Inferior parietal cortex (tissue), 1 donor: ENCODE measurements around the gene PEPD.

Experiments
- DNase-seq: peaks from one replicate; pipeline ENCODE4 v3.0.0-alpha.2; 2016; ENCODE audit errors: extremely low spot score

PEPD gene

GRCh38 chr19:33395561-33396550, 125.7 kb downstream of the PEPD start:
- DNase-seq, result no peak

- DNase-seq, result no peak
These were observed 126.6 kb downstream of the PEPD start for GRCh38 chr19:33394723-33395560.

GRCh38 chr19:33394006-33394722, 127.4 kb downstream of the PEPD start:
- DNase-seq, result no peak

GRCh38 chr19:33393286-33394005, 128.1 kb downstream of the PEPD start:
- DNase-seq, result no peak

GRCh38 chr19:33392341-33393285, 129.0 kb downstream of the PEPD start:
- DNase-seq, result no peak

- no peak for DNase-seq
These were observed 129.9 kb downstream of the PEPD start for GRCh38 chr19:33391631-33392249.

GRCh38 chr19:33390908-33391630, 130.5 kb downstream of the PEPD start:
- no peak for DNase-seq

GRCh38 chr19:33390101-33390907, 131.3 kb downstream of the PEPD start:
- peak; percentile 36 for DNase-seq

- DNase-seq, result no peak
These were observed 132.0 kb downstream of the PEPD start for GRCh38 chr19:33389421-33390100.

- no peak for DNase-seq
These were observed 132.7 kb downstream of the PEPD start for GRCh38 chr19:33388725-33389420.

- no peak for DNase-seq
These were observed 133.3 kb downstream of the PEPD start for GRCh38 chr19:33388231-33388724.

- DNase-seq, result no peak
These were observed 134.0 kb downstream of the PEPD start for GRCh38 chr19:33387351-33388230.

- DNase-seq, result no peak
These were observed 135.2 kb downstream of the PEPD start for GRCh38 chr19:33386361-33386858.

- peak; percentile 49 for DNase-seq
These were observed 135.6 kb downstream of the PEPD start for GRCh38 chr19:33385956-33386355.

GRCh38 chr19:33384983-33385382, 136.6 kb downstream of the PEPD start:
- no peak for DNase-seq
